BJ (cell line): ENCODE results near the gene CGA. TPM values are rescaled to one million over a fixed set of nuclear protein-coding genes. Genes with fewer than 3 reads are reported as not detected.
A peak's percentile ranks its signal among the peaks of the same experiment; 100 is the strongest.

ENCODE experiments used
- CTCF ChIA-PET: fragments of 350-600 bp; formaldehyde crosslinking; extraction: SDS; loops from one replicate; lab custom pipeline; 2021; ENCODE audit warnings: antibody characterized with exemption, inconsistent platforms; lab: Yijun Ruan, JAX
- POLR2A ChIA-PET: fragments of 300-600 bp; sonication (Branson Sonifier 250); formaldehyde crosslinking; extraction: SDS; loops from one replicate; lab custom pipeline; 2021; ENCODE audit warnings: antibody characterized with exemption; lab: Charles Lee
- DNase-seq: peaks from one replicate; pipeline ENCODE4 v3.0.0-alpha.2; 2011; ENCODE audit warnings: low read depth
- H3K27me3 ChIP-seq: 2 replicates; pipeline ENCODE4 v1.6.0; 2011; ENCODE audit warnings: low read length; ENCODE audit not compliant: control insufficient read depth, insufficient read depth
- H3K36me3 ChIP-seq: 2 replicates; pipeline ENCODE4 v1.5.1; 2011; ENCODE audit warnings: low read length; ENCODE audit not compliant: control insufficient read depth, insufficient read depth
- H3K4me3 ChIP-seq: 2 replicates; pipeline ENCODE4 v1.5.1; 2011; ENCODE audit warnings: low read depth, mild to moderate bottlenecking, control low read depth, low read length
- polyA plus RNA-seq: library from polyadenylated mRNA; depleted of rRNA; stranded (reverse); fragments of >200 nt; gene quantifications from 2 replicates; pipeline ENCODE4 v1.2.3, GENCODE V29; 2011
- TF ChIP-seq, protein P1 (sequence below): IDR thresholded peaks from 2 replicates; pipeline ENCODE4 v1.5.1; 2011; ENCODE audit warnings: low read depth, mild to moderate bottlenecking, control low read depth, inconsistent platforms, low read length, moderate library complexity; ENCODE audit not compliant: insufficient read depth

The CGA gene
- polyA plus RNA-seq, 1 experiment = 2.6 TPM

- peaks cover 5% of the 10 kb centered on the region; the same call in 1 of the 2 replicates for H3K27me3 ChIP-seq
- POLR2A ChIA-PET = no interaction called here
- no peak overlapping the region for H3K4me3 ChIP-seq
- TF ChIP-seq, protein P1, sequence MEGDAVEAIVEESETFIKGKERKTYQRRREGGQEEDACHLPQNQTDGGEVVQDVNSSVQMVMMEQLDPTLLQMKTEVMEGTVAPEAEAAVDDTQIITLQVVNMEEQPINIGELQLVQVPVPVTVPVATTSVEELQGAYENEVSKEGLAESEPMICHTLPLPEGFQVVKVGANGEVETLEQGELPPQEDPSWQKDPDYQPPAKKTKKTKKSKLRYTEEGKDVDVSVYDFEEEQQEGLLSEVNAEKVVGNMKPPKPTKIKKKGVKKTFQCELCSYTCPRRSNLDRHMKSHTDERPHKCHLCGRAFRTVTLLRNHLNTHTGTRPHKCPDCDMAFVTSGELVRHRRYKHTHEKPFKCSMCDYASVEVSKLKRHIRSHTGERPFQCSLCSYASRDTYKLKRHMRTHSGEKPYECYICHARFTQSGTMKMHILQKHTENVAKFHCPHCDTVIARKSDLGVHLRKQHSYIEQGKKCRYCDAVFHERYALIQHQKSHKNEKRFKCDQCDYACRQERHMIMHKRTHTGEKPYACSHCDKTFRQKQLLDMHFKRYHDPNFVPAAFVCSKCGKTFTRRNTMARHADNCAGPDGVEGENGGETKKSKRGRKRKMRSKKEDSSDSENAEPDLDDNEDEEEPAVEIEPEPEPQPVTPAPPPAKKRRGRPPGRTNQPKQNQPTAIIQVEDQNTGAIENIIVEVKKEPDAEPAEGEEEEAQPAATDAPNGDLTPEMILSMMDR = no peak
- CTCF ChIA-PET = interaction anchor here (0.9 to 1.6 kb wide), 3 partner anchors 8 to 323 kb away, joined by 3 to 8 read pairs (median 3); no protein-coding TSS in a partner anchor
- no peak for DNase-seq
- no peaks in the 10 kb centered on the region for H3K36me3 ChIP-seq
These were observed 24.2 kb downstream of the CGA start for GRCh38 chr6:87070741-87071140.

DNA sequence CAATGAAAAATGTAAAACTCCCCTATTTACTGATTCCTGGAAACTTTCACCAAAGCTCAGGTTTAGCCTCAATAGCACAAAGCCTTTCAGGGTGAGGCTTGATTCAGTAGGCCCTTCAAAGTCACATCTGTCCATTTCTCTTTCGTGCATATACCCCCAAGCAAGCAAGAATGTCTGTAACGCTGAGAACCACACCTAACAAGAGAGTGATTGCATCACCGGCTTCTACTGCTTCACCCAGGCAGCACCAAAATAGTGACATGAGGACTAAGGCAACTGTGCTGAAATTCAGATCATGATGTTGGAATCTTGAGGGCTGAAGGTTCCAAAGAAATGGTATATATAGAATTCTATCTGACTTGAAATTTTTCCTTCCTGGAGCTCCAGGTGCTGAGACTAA lies 26.1 kb downstream of the CGA start:
- POLR2A ChIA-PET = no interaction called here
- DNase-seq = no peak
- CTCF ChIA-PET = interaction anchor here (1.0 to 5.0 kb wide), 2 partner anchors 11 to 322 kb away, joined by 3 to 27 read pairs; no protein-coding TSS in a partner anchor

DNA sequence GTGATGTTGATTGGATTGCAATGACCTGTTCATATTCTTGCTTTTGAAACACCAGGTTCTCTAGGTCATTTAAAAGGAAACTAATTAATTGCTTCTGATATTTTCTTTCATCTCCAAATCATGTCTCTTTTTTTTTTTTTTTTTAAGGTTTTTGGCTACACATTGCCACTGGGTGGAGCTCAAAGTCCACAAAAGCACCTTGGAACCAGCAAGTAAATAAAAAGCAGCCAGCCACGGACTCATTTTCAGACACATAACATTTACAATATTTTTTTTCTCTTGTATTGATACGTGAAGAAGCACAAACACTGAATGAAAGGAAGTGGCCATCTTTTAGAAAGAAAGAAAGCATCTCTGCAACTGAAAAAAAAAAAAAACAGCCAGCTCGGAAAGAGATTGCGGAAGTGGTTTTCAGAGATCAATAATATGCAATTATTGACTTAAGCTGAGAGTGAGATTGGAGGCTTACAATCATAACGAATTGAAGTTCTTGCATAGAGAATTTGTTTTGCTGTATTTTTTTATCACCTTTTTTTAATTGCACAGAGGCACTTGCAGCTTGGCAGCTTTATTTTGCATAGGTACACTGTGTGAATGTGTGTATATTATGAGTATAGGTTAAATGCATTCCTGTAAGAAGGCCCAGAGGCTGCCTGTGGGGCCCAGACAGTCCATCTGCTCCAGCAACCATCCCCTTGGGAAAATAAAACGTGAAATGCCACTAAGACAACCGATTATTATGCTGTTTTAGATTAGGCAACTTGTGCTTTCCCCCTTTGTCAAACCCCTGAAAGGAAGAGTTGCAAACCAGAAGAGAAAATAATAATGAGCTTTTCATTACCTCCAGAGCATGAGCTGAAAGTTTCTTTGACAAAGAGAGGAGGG lies 28.2 kb downstream of the CGA start:
- H3K27me3 ChIP-seq = peaks cover 5% of the 10 kb centered on the region; the same call in 1 of the 2 replicates
- H3K36me3 ChIP-seq = no peaks in the 10 kb centered on the region
- POLR2A ChIA-PET = interaction anchor here (0.6 kb wide), 2 partner anchors 424 to 436 kb away, joined by 6 to 7 read pairs; no protein-coding TSS in a partner anchor
- TF ChIP-seq, protein P1 = peak; percentile 59
- H3K4me3 ChIP-seq = no peak overlapping the region
- peak; percentile 8 for DNase-seq
- CTCF ChIA-PET = interaction anchor here (0.6 to 5.0 kb wide), 11 partner anchors 8 to 1714 kb away, joined by 3 to 27 read pairs (median 4); no protein-coding TSS in a partner anchor

More for the DNA sequence above, 26.1 kb downstream of the CGA start:
- Histone ChIP-seq H3K36me3 (no peaks in the 10 kb centered on the region), H3K27me3 (peaks cover 5% of the 10 kb centered on the region; the same call in 1 of the 2 replicates), H3K4me3 (no peak overlapping the region)
- TF ChIP-seq, protein P1 = no peak

DNA sequence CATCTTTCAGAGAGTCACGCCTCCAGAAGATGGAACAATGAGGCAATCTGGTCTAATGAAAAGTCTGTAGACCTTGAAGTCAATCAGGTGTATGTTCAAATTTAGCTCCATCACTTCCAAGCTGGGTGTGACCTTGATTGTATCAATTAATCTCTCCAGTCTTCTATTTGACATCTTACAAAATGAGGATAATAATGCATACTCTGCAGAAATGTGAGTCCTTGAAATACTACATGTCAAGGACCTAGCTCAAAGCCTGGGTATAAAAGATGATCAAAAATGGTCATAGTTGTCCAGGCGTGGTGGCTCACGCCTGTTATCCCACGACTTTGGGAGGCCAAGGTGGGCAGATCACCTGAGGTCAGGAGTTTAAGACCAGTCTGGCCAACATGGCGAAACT lies 29.8 kb downstream of the CGA start:
- POLR2A ChIA-PET = no interaction called here
- Histone ChIP-seq H3K36me3 (no peaks in the 10 kb centered on the region), H3K27me3 (peaks cover 2% of the 10 kb centered on the region; the same call in 1 of the 2 replicates), H3K4me3 (no peak overlapping the region)
- DNase-seq = no peak
- TF ChIP-seq, protein P1 = no peak
- CTCF ChIA-PET = interaction anchor here (0.6 to 5.0 kb wide), 5 partner anchors 14 to 328 kb away, joined by 3 to 27 read pairs (median 5); no protein-coding TSS in a partner anchor

- no peaks in the 10 kb centered on the region for H3K36me3 ChIP-seq
- no peaks in the 10 kb centered on the region for H3K27me3 ChIP-seq
- TF ChIP-seq, protein P1 = no peak
- DNase-seq = no peak
- POLR2A ChIA-PET = no interaction called here
- CTCF ChIA-PET = no interaction called here
- no peak overlapping the region for H3K4me3 ChIP-seq
These were observed 35.0 kb downstream of the CGA start for GRCh38 chr6:87059943-87060342.
